Measurements from ENCODE around the gene GIMAP7.

DNA sequence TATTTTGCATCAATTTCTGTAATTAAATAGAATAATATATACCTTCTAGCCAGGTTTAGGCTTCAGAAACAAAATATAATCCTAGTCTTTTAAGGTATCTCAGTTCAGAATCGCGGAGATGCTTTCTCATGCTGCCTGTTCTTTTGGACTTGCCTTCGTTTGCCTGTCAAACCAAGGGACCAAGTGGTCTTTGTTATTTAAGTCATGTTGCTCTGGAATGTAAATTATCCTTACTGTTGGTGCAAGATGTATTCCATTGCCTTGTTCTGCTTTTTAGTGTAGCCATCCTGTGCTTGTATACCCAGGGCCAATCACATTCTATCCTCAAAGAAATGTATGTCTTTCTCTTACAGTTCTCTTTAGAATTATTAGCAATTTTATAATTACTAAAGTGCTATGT is 51.5 kb downstream of the GIMAP7 start:
- TF ChIP-seq, protein P1, sequence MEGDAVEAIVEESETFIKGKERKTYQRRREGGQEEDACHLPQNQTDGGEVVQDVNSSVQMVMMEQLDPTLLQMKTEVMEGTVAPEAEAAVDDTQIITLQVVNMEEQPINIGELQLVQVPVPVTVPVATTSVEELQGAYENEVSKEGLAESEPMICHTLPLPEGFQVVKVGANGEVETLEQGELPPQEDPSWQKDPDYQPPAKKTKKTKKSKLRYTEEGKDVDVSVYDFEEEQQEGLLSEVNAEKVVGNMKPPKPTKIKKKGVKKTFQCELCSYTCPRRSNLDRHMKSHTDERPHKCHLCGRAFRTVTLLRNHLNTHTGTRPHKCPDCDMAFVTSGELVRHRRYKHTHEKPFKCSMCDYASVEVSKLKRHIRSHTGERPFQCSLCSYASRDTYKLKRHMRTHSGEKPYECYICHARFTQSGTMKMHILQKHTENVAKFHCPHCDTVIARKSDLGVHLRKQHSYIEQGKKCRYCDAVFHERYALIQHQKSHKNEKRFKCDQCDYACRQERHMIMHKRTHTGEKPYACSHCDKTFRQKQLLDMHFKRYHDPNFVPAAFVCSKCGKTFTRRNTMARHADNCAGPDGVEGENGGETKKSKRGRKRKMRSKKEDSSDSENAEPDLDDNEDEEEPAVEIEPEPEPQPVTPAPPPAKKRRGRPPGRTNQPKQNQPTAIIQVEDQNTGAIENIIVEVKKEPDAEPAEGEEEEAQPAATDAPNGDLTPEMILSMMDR (IDR thresholded peaks at IDR 0.05), result no peak
- no peak for TF ChIP-seq POLR2A (IDR thresholded peaks at IDR 0.05)

All from thyroid gland (tissue), 4 donors.